ENCODE results near the gene ENOX1.

GRCh38 chr13:43326100-43326499 lies 460.7 kb downstream of the ENOX1 start:
- TF ChIP-seq REST (IDR thresholded peaks at IDR 0.05; ENCODE audit: insufficient read depth in 1 of 2, low read depth in 2 of 2, low read length in 2 of 2) (no peak), POLR2AphosphoS5 (IDR thresholded peaks at IDR 0.05; ENCODE audit: low read depth, low read length) (no peak), FOXP2 (optimal IDR thresholded peaks at IDR 0.05; ENCODE audit: borderline replicate concordance, extremely low read depth, extremely low read length, insufficient read depth) (no peak)

Data from PFSK-1 (cell line).